ENCODE data around the gene EARS2. TPM values are rescaled to one million over a fixed set of nuclear protein-coding genes. Genes with fewer than 3 reads are reported as not detected.
A peak's percentile ranks its signal among the peaks of the same experiment; 100 is the strongest.

Gene EARS2
- total RNA-seq, 6 donors from 2014 or later, result 11.5 to 38.8 (median 15.9) TPM

GRCh38 chr16:23537390-23537789 is 19.8 kb downstream of the EARS2 start:
- Histone ChIP-seq H3K4me3 (no peak overlapping the region), H3K9me3 (no peaks in the 10 kb centered on the region), H3K36me3 (peaks cover 4 to 59% (median 26%) of the 10 kb centered on the region in 4 donors), H3K27me3 (no peaks in the 10 kb centered on the region), H3K27ac (no peak overlapping the region), H3K4me1 (peaks cover 0 to 5% (median 0%) of the 10 kb centered on the region in 4 donors)
- 70 to 83% methylated on average over 3 of the region's 3 CpGs for WGBS, 2 donors
- DNase-seq, result no peak
- ATAC-seq (ENCODE audit: low FRiP score in 2 of 2), result no peak
- TF ChIP-seq POLR2A (IDR thresholded peaks at IDR 0.05), result no peak
- TF ChIP-seq POLR2AphosphoS5 (IDR thresholded peaks at IDR 0.05), result no peak
- no peak for TF ChIP-seq EP300 (IDR thresholded peaks at IDR 0.05)
- TF ChIP-seq, protein P1, sequence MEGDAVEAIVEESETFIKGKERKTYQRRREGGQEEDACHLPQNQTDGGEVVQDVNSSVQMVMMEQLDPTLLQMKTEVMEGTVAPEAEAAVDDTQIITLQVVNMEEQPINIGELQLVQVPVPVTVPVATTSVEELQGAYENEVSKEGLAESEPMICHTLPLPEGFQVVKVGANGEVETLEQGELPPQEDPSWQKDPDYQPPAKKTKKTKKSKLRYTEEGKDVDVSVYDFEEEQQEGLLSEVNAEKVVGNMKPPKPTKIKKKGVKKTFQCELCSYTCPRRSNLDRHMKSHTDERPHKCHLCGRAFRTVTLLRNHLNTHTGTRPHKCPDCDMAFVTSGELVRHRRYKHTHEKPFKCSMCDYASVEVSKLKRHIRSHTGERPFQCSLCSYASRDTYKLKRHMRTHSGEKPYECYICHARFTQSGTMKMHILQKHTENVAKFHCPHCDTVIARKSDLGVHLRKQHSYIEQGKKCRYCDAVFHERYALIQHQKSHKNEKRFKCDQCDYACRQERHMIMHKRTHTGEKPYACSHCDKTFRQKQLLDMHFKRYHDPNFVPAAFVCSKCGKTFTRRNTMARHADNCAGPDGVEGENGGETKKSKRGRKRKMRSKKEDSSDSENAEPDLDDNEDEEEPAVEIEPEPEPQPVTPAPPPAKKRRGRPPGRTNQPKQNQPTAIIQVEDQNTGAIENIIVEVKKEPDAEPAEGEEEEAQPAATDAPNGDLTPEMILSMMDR (IDR thresholded peaks at IDR 0.05), result no peak

GRCh38 chr16:23535901-23536300 is 21.2 kb downstream of the EARS2 start:
- peaks cover 0 to 5% (median 0%) of the 10 kb centered on the region in 4 donors for H3K4me1 ChIP-seq
- H3K27me3 ChIP-seq, result no peaks in the 10 kb centered on the region
- no peak overlapping the region for H3K27ac ChIP-seq
- no peaks in the 10 kb centered on the region for H3K9me3 ChIP-seq
- DNase-seq (no peak), ATAC-seq (ENCODE audit: low FRiP score in 2 of 2) (no peak)
- peaks cover 4 to 60% (median 35%) of the 10 kb centered on the region in 4 donors for H3K36me3 ChIP-seq
- WGBS, 2 donors, result 93 to 100% methylated on average over 1 to 2 of the region's 2 CpGs
- TF ChIP-seq, protein P1 (IDR thresholded peaks at IDR 0.05), result no peak
- TF ChIP-seq POLR2AphosphoS5 (IDR thresholded peaks at IDR 0.05), result no peak
- TF ChIP-seq EP300 (IDR thresholded peaks at IDR 0.05), result no peak
- TF ChIP-seq POLR2A (IDR thresholded peaks at IDR 0.05), result no peak
- H3K4me3 ChIP-seq, result no peak overlapping the region

GRCh38 chr16:23534868-23535860 is 22.0 kb downstream of the EARS2 start:
- Histone ChIP-seq H3K27ac (no peak overlapping the region), H3K4me3 (no peak overlapping the region), H3K36me3 (peaks cover 4 to 62% (median 37%) of the 10 kb centered on the region in 4 donors), H3K9me3 (no peaks in the 10 kb centered on the region), H3K27me3 (no peaks in the 10 kb centered on the region), H3K4me1 (no peaks in the 10 kb centered on the region)
- ATAC-seq (ENCODE audit: low FRiP score in 2 of 2) (peak in 1 of 2 donors; percentile 38), DNase-seq (peak in 1 of 2 donors; percentile 58)
- 96 to 97% methylated on average over 8 to 19 of the region's 19 CpGs for WGBS, 2 donors
- TF ChIP-seq EP300 (IDR thresholded peaks at IDR 0.05) (no peak), POLR2AphosphoS5 (IDR thresholded peaks at IDR 0.05) (no peak), POLR2A (IDR thresholded peaks at IDR 0.05) (no peak)
- TF ChIP-seq, protein P1 (IDR thresholded peaks at IDR 0.05), result no peak

- H3K4me3 ChIP-seq, result no peak overlapping the region
- H3K27me3 ChIP-seq, result no peaks in the 10 kb centered on the region
- ATAC-seq (ENCODE audit: low FRiP score in 2 of 2) (no peak), DNase-seq (no peak)
- peaks cover 4 to 72% (median 52%) of the 10 kb centered on the region in 4 donors for H3K36me3 ChIP-seq
- no peaks in the 10 kb centered on the region for H3K9me3 ChIP-seq
- no peak overlapping the region for H3K27ac ChIP-seq
- no peaks in the 10 kb centered on the region for H3K4me1 ChIP-seq
- 100% methylated on average over 1 of the region's 1 CpG for WGBS, 2 donors
- TF ChIP-seq, protein P1 (IDR thresholded peaks at IDR 0.05), result no peak
- no peak for TF ChIP-seq POLR2A (IDR thresholded peaks at IDR 0.05)
- TF ChIP-seq POLR2AphosphoS5 (IDR thresholded peaks at IDR 0.05), result no peak
- TF ChIP-seq EP300 (IDR thresholded peaks at IDR 0.05), result no peak
These were observed 24.7 kb downstream of the EARS2 start for GRCh38 chr16:23532448-23532847.
